Placental pericyte (primary cell): ENCODE data around the gene TRIOBP. TPM values are rescaled to one million over a fixed set of nuclear protein-coding genes. Genes with fewer than 3 reads are reported as not detected.

Experiments
- small RNA-seq: library from RNA; depleted of rRNA; stranded (forward); fragments of <200 nt; gene quantifications from one replicate; pipeline ENCODE3, GENCODE V24; 2012; ENCODE audit warnings: low replicate concordance
- total RNA-seq: library from RNA; depleted of rRNA; stranded (reverse); fragments of >200 nt; gene quantifications from 2 replicates; pipeline ENCODE4 v1.2.3, GENCODE V29; 2012

TRIOBP gene
- 265 and 271 TPM in 2 replicates for total RNA-seq

GRCh38 chr22:37696657-37697537 is at the start of gene TRIOBP:
TSS of gene TRIOBP (plus strand) at chr22:37697048. CDS start at chr22:37701366, 4,318 bp downstream.

GRCh38 chr22:37658133-37659065 is 38.4 kb upstream of the TRIOBP start, which contains the start of gene PDXP:
TSS of gene PDXP (plus strand) at chr22:37658723. CDS start at chr22:37658783, 60 bp downstream.

GRCh38 chr22:37674951-37675929 is 21.6 kb upstream of the TRIOBP start, which contains the start of gene LGALS1:
TSS of gene LGALS1 (plus strand) at chr22:37675636. CDS start at chr22:37675703, 67 bp downstream.

GRCh38 chr22:37686002-37686982 is 10.6 kb upstream of the TRIOBP start, which contains the start of gene NOL12:
TSS of gene NOL12 (plus strand) at chr22:37686343. CDS start at chr22:37686393, 50 bp downstream.

GRCh38 chr22:37807410-37808293 is 110.8 kb downstream of the TRIOBP start, which contains the start of gene GCAT:
TSS of gene GCAT (plus strand) at chr22:37807934. CDS start at chr22:37807968, 34 bp downstream.

GRCh38 chr22:37823134-37823985 is 126.5 kb downstream of the TRIOBP start, which contains the start of gene GALR3:
TSS of gene GALR3 (plus strand) at chr22:37823382. CDS start at chr22:37823407, 25 bp downstream.

Small RNAs within 50 kb of the gene (small RNA-seq; reads per million reads assigned to genes)
- not detected for gene RN7SL385P

Other genes starting within 250 kb of the TRIOBP start
- 0.43 TPM in 1 of 2 replicates, not detected in the other for gene MFNG, start 210.7 kb upstream of the TRIOBP start, total RNA-seq
- gene CARD10, start 177.6 kb upstream of the TRIOBP start, total RNA-seq: 2.8 and 3.9 TPM in 2 replicates
- gene CDC42EP1, start 136.6 kb upstream of the TRIOBP start, total RNA-seq: 36.8 and 37.6 TPM in 2 replicates
- not detected in 2 replicates for gene LGALS2, start 117.0 kb upstream of the TRIOBP start, total RNA-seq
- gene GGA1, start 88.2 kb upstream of the TRIOBP start, total RNA-seq: 40.7 and 50.3 TPM in 2 replicates
- 11.7 and 13.8 TPM in 2 replicates for gene SH3BP1, start 57.4 kb upstream of the TRIOBP start, total RNA-seq
- 3.9 and 29.9 TPM in 2 replicates for gene PDXP, start 38.3 kb upstream of the TRIOBP start, total RNA-seq
- 4,884 and 6,707 TPM in 2 replicates for gene LGALS1, start 21.4 kb upstream of the TRIOBP start, total RNA-seq
- 19.8 and 31.7 TPM in 2 replicates for gene NOL12, start 10.7 kb upstream of the TRIOBP start, total RNA-seq
- 21.3 and 27.8 TPM in 2 replicates for gene GCAT, start 110.9 kb downstream of the TRIOBP start, total RNA-seq
- not detected in 2 replicates for gene GALR3, start 126.3 kb downstream of the TRIOBP start, total RNA-seq
- 23.9 and 53.0 TPM in 2 replicates for gene ANKRD54, start 147.3 kb downstream of the TRIOBP start, total RNA-seq
- 293 and 364 TPM in 2 replicates for gene EIF3L, start 152.4 kb downstream of the TRIOBP start, total RNA-seq
- 58.3 and 60.8 TPM in 2 replicates for gene MICALL1, start 209.2 kb downstream of the TRIOBP start, total RNA-seq